PC-3 (cell line): ENCODE data around the gene BCL11B. TPM values are rescaled to one million over a fixed set of nuclear protein-coding genes. Genes with fewer than 3 reads are reported as not detected.

Experiments
- ATAC-seq: fragments of 200-7000 bp; cut with Tn5 transposase; 2 replicates; pipeline ENCODE4 v1.9.1; 2020; ENCODE audit warnings: mild to moderate bottlenecking, moderate library complexity
- BruUV-seq: library from RNA; stranded (reverse); fragments of 400-500 nt; replicated peaks from 2 replicates; lab custom pipeline; 2021; lab: Mats Ljungman, UMichigan
- CTCF ChIA-PET: fragments of 300-600 bp; sonication (Branson Sonifier 250); formaldehyde crosslinking; loops from one replicate; lab custom pipeline; 2022; ENCODE audit warnings: antibody characterized with exemption; lab: Charles Lee
- POLR2A ChIA-PET: fragments of 300-600 bp; sonication (Branson Sonifier 250); formaldehyde crosslinking; loops from one replicate; lab custom pipeline; 2022; ENCODE audit warnings: antibody characterized with exemption; ENCODE audit not compliant: unreplicated experiment; lab: Charles Lee
- DNase-seq: peaks from one replicate; pipeline ENCODE4 v3.0.0-alpha.2; 2015
- H2AFZ ChIP-seq: fragments of 300-600 bp; sonication (generic); 2 replicates; pipeline ENCODE4 v1.6.0; 2016; ENCODE audit warnings: antibody characterized with exemption, low read length
- H3F3A ChIP-seq: fragments of 300-600 bp; sonication (generic); one replicate; pipeline ENCODE4 v1.6.0; 2017; ENCODE audit warnings: antibody characterized with exemption, low read length, control low read depth, mild to moderate bottlenecking; ENCODE audit not compliant: unreplicated experiment
- H3K27ac ChIP-seq: fragments of 300-600 bp; sonication (generic); 2 replicates; pipeline ENCODE4 v1.5.1; 2016; ENCODE audit warnings: mild to moderate bottlenecking, low read length
- H3K27me3 ChIP-seq: fragments of 300-600 bp; sonication (generic); 2 replicates; pipeline ENCODE4 v1.6.1; 2016; ENCODE audit warnings: low read length, mixed read lengths
- H3K36me3 ChIP-seq: fragments of 300-600 bp; sonication (generic); 2 replicates; pipeline ENCODE4 v1.6.1; 2016; ENCODE audit warnings: low read depth, mixed run types, low read length, mixed read lengths
- H3K4me1 ChIP-seq: fragments of 300-600 bp; sonication (generic); 2 replicates; pipeline ENCODE4 v1.5.1; 2016; ENCODE audit warnings: low read length; ENCODE audit not compliant: insufficient read depth
- H3K4me2 ChIP-seq: fragments of 300-600 bp; sonication (generic); 2 replicates; pipeline ENCODE4 v1.6.0; 2016; ENCODE audit warnings: low read length
- H3K4me3 ChIP-seq: fragments of 300-600 bp; sonication (generic); 2 replicates; pipeline ENCODE4 v1.5.1; 2016; ENCODE audit warnings: mild to moderate bottlenecking, low read length, mixed read lengths
- H3K79me2 ChIP-seq: fragments of 300-600 bp; sonication (generic); 2 replicates; pipeline ENCODE4 v1.6.1; 2017; ENCODE audit warnings: low read length, mixed read lengths
- H3K9ac ChIP-seq: fragments of 300-600 bp; sonication (generic); 2 replicates; pipeline ENCODE4 v1.6.0; 2016; ENCODE audit warnings: mild to moderate bottlenecking, low read length
- H3K9me2 ChIP-seq: fragments of 300-600 bp; sonication (generic); replicated peaks from 2 replicates; pipeline ENCODE4 v1.6.1; 2016; ENCODE audit warnings: mixed run types, low read length, mixed read lengths
- H3K9me3 ChIP-seq: fragments of 300-600 bp; sonication (generic); 2 replicates; pipeline ENCODE4 v1.6.1; 2016; ENCODE audit warnings: low read length, mixed read lengths
- H4K20me1 ChIP-seq: fragments of 300-600 bp; sonication (generic); 2 replicates; pipeline ENCODE4 v1.6.1; 2016; ENCODE audit warnings: low read length, mixed read lengths
- EZH2 ChIP-seq: fragments of 300-600 bp; sonication (generic); IDR thresholded peaks from one replicate; pipeline ENCODE4 v1.6.1; 2017; ENCODE audit warnings: antibody characterized with exemption, mild to moderate bottlenecking, low read length; ENCODE audit not compliant: unreplicated experiment
- EZH2phosphoT487 ChIP-seq: fragments of 300-600 bp; sonication (generic); IDR thresholded peaks from 2 replicates; pipeline ENCODE4 v1.6.1; 2018; ENCODE audit warnings: mild to moderate bottlenecking, antibody characterized with exemption, low read length, borderline replicate concordance
- intact Hi-C: fragments of 100-400 bp; cut with micrococcal nuclease; formaldehyde crosslinking; loops from 2 replicates; pipeline ENCODE4 v1.9.0; 2023
- total RNA-seq: library from RNA; depleted of rRNA; stranded (reverse); fragments of >200 nt; gene quantifications from 2 replicates; pipeline ENCODE4 v1.2.3, GENCODE V29; 2014
- TF ChIP-seq, protein P1 (sequence below): fragments of 300-600 bp; sonication (generic); conservative IDR thresholded peaks from 2 replicates; pipeline ENCODE4 v1.5.1; 2017; ENCODE audit warnings: antibody characterized with exemption, low read depth, mild to moderate bottlenecking, low read length

BCL11B gene
- total RNA-seq, 1 experiment from 2014 or later: 0.73 TPM

DNA sequence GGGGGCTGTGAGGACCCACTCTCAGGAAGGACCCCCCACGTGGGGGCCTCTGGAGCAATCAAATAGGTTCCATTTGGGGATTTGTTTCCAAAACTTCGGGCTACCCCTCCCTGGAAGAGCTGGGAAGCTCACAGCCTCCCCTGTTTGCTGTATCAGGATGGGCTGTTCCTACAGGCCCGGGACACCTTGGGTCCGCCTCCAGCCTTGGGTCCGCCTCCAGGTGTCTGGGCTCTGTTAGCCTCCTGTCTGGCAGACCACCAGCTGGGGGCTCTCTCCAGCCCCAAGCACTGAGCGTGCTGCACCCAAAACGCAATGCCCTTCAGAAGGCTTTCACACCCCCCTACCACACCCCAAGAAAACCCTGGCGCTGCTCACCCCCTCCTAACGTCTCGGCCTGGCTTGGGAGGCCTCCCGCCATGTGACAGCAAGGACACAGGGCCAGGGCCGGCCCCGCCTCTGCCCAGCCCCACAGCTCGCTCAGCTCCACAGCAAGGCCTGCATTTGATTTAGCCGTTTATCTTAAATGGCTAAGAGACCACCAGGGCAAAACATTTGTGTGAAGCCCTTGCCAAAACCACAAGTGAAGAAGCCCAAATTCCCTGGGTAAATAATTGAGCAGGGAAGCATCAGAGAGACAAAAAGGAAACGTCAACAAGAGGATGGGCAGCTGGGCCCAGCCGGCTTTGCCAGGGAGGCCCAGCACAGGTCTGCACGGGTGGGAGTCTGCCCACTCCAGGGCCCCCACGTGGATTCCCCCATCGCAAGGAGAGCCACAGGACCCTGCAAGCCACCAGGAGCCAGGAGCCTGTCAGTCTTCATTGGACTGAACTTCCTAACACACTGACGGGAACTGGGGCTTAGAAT, 39.9 kb downstream of the BCL11B start:
- Histone ChIP-seq H4K20me1 (no peaks in the 10 kb centered on the region), H3K4me2 (no peak overlapping the region), H3K27me3 (peaks cover 49% of the 10 kb centered on the region), H3K9ac (no peak overlapping the region), H3K79me2 (no peaks in the 10 kb centered on the region), H3F3A (no peaks in the 10 kb centered on the region), H3K9me2 (no peaks in the 10 kb centered on the region), H3K27ac (no peak overlapping the region), H3K4me1 (no peaks in the 10 kb centered on the region), H2AFZ (no peak overlapping the region), H3K9me3 (no peaks in the 10 kb centered on the region), H3K4me3 (no peak overlapping the region), H3K36me3 (no peaks in the 10 kb centered on the region)
- ChIA-PET CTCF (no interaction called here), POLR2A (no interaction called here)
- ATAC-seq (0 out of 2 replicates have a peak, but pooled peaks have one; percentile 22), DNase-seq (no peak)
- intact Hi-C loops: no loop called here
- TF ChIP-seq, protein P1, sequence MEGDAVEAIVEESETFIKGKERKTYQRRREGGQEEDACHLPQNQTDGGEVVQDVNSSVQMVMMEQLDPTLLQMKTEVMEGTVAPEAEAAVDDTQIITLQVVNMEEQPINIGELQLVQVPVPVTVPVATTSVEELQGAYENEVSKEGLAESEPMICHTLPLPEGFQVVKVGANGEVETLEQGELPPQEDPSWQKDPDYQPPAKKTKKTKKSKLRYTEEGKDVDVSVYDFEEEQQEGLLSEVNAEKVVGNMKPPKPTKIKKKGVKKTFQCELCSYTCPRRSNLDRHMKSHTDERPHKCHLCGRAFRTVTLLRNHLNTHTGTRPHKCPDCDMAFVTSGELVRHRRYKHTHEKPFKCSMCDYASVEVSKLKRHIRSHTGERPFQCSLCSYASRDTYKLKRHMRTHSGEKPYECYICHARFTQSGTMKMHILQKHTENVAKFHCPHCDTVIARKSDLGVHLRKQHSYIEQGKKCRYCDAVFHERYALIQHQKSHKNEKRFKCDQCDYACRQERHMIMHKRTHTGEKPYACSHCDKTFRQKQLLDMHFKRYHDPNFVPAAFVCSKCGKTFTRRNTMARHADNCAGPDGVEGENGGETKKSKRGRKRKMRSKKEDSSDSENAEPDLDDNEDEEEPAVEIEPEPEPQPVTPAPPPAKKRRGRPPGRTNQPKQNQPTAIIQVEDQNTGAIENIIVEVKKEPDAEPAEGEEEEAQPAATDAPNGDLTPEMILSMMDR: no peak
- no peak for TF ChIP-seq EZH2phosphoT487
- TF ChIP-seq EZH2: no peak
- BruUV-seq: no TSS peak

DNA sequence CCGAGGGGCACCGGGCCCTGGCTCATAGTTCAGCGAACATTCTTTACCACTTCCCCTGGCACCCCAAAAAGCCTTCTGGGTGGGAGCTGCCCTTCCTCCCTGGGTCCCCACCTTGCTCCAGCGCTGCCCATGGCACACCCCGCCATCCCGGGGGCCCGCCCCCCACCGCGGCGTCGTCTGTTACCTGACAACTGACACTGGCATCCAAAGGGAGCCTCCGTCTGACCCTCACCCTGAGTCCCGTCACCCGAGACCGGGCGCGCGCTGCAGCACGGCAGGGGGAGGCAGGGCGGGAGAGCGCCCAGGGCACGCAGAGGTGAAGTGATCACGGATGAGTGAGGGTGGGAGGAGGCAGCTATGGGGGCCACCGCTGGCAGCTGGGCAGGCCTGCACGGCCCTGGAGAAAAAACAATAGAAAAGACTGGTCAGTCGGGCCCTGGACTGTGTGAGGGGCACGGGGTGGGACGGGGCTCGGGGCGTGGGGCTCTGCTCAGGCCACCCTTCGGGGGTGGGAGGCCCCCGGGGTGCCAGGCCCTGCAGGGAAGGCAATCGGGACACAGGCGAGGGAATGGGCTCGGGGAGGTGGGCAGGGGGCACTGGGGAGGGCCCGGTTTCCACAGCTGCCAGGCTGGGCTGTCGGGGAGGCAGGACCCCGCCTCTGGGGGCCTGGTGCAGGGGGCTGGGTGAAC, 40.7 kb downstream of the BCL11B start:
- Histone ChIP-seq H3K9ac (no peak overlapping the region), H3K9me3 (no peaks in the 10 kb centered on the region), H3K36me3 (no peaks in the 10 kb centered on the region), H4K20me1 (no peaks in the 10 kb centered on the region), H3K4me3 (no peak overlapping the region), H3F3A (no peaks in the 10 kb centered on the region), H3K4me1 (no peaks in the 10 kb centered on the region), H3K27me3 (peaks cover 48% of the 10 kb centered on the region), H3K79me2 (no peaks in the 10 kb centered on the region), H3K4me2 (no peak overlapping the region), H3K27ac (no peak overlapping the region), H3K9me2 (no peaks in the 10 kb centered on the region), H2AFZ (no peak overlapping the region)
- intact Hi-C loops: no loop called here
- ChIA-PET CTCF (no interaction called here), POLR2A (no interaction called here)
- BruUV-seq: no TSS peak
- TF ChIP-seq, protein P1: no peak
- no peak for TF ChIP-seq EZH2phosphoT487
- TF ChIP-seq EZH2: no peak
- DNase-seq (no peak), ATAC-seq (no peak)
